ENCODE measurements around the gene PCSK6.

The PCSK6 gene

GRCh38 chr15:101323793-101324523 is 165.5 kb downstream of the PCSK6 start:
- H3K79me1 ChIP-seq (ENCODE audit: low read depth, low read length): no peaks in the 10 kb centered on the region
- no peak overlapping the region for H3K27ac ChIP-seq (replicated peaks; ENCODE audit: low read length)
- peaks cover 0 to 2% of the 10 kb centered on the region in 2 donors for H3K9me3 ChIP-seq (replicated peaks in 1 of 2; ENCODE audit: control insufficient read depth in 2 of 2, insufficient read depth in 1 of 2, low read depth in 1 of 2, low read length in 2 of 2)
- peak overlapping the region; percentile 14 for H2AK5ac ChIP-seq (ENCODE audit: low read depth, low read length)
- H3K14ac ChIP-seq (ENCODE audit: low read length): no peak overlapping the region
- H3K4me3 ChIP-seq (ENCODE audit: low read length in 2 of 2): no peak overlapping the region
- no peak overlapping the region for H2BK120ac ChIP-seq (ENCODE audit: low read depth, low read length)
- H3K36me3 ChIP-seq (replicated peaks in 1 of 2; ENCODE audit: control insufficient read depth in 2 of 2, insufficient read depth in 2 of 2, low read length in 2 of 2): no peaks in the 10 kb centered on the region
- no peak overlapping the region for H2BK15ac ChIP-seq (ENCODE audit: low read length)
- H3K9ac ChIP-seq (ENCODE audit: low read depth, low read length, poor library complexity): peak overlapping the region; percentile 37
- H3K4me1 ChIP-seq (ENCODE audit: control insufficient read depth in 2 of 2, insufficient read depth in 1 of 2, low read depth in 1 of 2, low read length in 2 of 2): peaks cover 0 to 2% of the 10 kb centered on the region in 2 donors
- peaks cover 0 to 2% (median 0%) of the 10 kb centered on the region in 3 experiments for H3K27me3 ChIP-seq (ENCODE audit: control insufficient read depth in 3 of 3, insufficient read depth in 3 of 3, low read depth in 1 of 3, low read length in 3 of 3)
- H2BK5ac ChIP-seq (ENCODE audit: low read length): no peak overlapping the region
- H2AFZ ChIP-seq (ENCODE audit: low read length): no peak overlapping the region
- no peak overlapping the region for H4K8ac ChIP-seq (ENCODE audit: low read depth, low read length)
- peak overlapping the region; percentile 42 for H3K18ac ChIP-seq (ENCODE audit: low read length)
- no peak overlapping the region for H3K4ac ChIP-seq (ENCODE audit: low read length)
- no peak for DNase-seq (ENCODE audit: low spot score)
- H3K4me2 ChIP-seq (ENCODE audit: insufficient read depth, low read length, poor library complexity, severe bottlenecking): no peak overlapping the region
- no peak overlapping the region for H4K91ac ChIP-seq (ENCODE audit: low read depth, low read length, poor library complexity)
- H3K23ac ChIP-seq (ENCODE audit: low read depth, low read length, poor library complexity): no peak overlapping the region
- no CpG with 5 or more reads among the region's 21 CpGs for WGBS, 2 donors (ENCODE audit: extremely low coverage in 2 of 2, insufficient read length in 2 of 2, insufficient replicate concordance in 1 of 2)
- H2BK12ac ChIP-seq (ENCODE audit: low read length): no peak overlapping the region

GRCh38 chr15:101322854-101323477 is 166.5 kb downstream of the PCSK6 start:
- Histone ChIP-seq H2BK15ac (ENCODE audit: low read length) (no peak overlapping the region), H3K4me3 (ENCODE audit: low read length in 2 of 2) (no peak overlapping the region), H3K27ac (replicated peaks; ENCODE audit: low read length) (no peak overlapping the region), H3K4me2 (ENCODE audit: insufficient read depth, low read length, poor library complexity, severe bottlenecking) (no peak overlapping the region), H3K9me3 (replicated peaks in 1 of 2; ENCODE audit: control insufficient read depth in 2 of 2, insufficient read depth in 1 of 2, low read depth in 1 of 2, low read length in 2 of 2) (peaks cover 0 to 2% of the 10 kb centered on the region in 2 donors), H3K18ac (ENCODE audit: low read length) (no peak overlapping the region), H3K79me1 (ENCODE audit: low read depth, low read length) (no peaks in the 10 kb centered on the region), H3K9ac (ENCODE audit: low read depth, low read length, poor library complexity) (no peak overlapping the region), H3K14ac (ENCODE audit: low read length) (peak overlapping the region; percentile 86), H3K23ac (ENCODE audit: low read depth, low read length, poor library complexity) (no peak overlapping the region), H4K91ac (ENCODE audit: low read depth, low read length, poor library complexity) (no peak overlapping the region), H4K8ac (ENCODE audit: low read depth, low read length) (no peak overlapping the region), H2AK5ac (ENCODE audit: low read depth, low read length) (no peak overlapping the region), H3K27me3 (ENCODE audit: control insufficient read depth in 3 of 3, insufficient read depth in 3 of 3, low read depth in 1 of 3, low read length in 3 of 3) (no peaks in the 10 kb centered on the region), H3K4ac (ENCODE audit: low read length) (no peak overlapping the region), H2BK120ac (ENCODE audit: low read depth, low read length) (no peak overlapping the region), H2AFZ (ENCODE audit: low read length) (no peak overlapping the region), H3K4me1 (ENCODE audit: control insufficient read depth in 2 of 2, insufficient read depth in 1 of 2, low read depth in 1 of 2, low read length in 2 of 2) (peaks cover 0 to 2% of the 10 kb centered on the region in 2 donors), H2BK12ac (ENCODE audit: low read length) (no peak overlapping the region), H3K36me3 (replicated peaks in 1 of 2; ENCODE audit: control insufficient read depth in 2 of 2, insufficient read depth in 2 of 2, low read length in 2 of 2) (no peaks in the 10 kb centered on the region), H2BK5ac (ENCODE audit: low read length) (no peak overlapping the region)
- no peak for DNase-seq (ENCODE audit: low spot score)
- no CpG with 5 or more reads among the region's 17 CpGs for WGBS, 2 donors (ENCODE audit: extremely low coverage in 2 of 2, insufficient read length in 2 of 2, insufficient replicate concordance in 1 of 2)

GRCh38 chr15:101322016-101322695 is 167.4 kb downstream of the PCSK6 start:
- H3K4me2 ChIP-seq (ENCODE audit: insufficient read depth, low read length, poor library complexity, severe bottlenecking): no peak overlapping the region
- no peak overlapping the region for H2BK120ac ChIP-seq (ENCODE audit: low read depth, low read length)
- H4K8ac ChIP-seq (ENCODE audit: low read depth, low read length): no peak overlapping the region
- no peak overlapping the region for H3K14ac ChIP-seq (ENCODE audit: low read length)
- H3K4me3 ChIP-seq (ENCODE audit: low read length in 2 of 2): no peak overlapping the region
- H3K27ac ChIP-seq (replicated peaks; ENCODE audit: low read length): no peak overlapping the region
- H3K4me1 ChIP-seq (ENCODE audit: control insufficient read depth in 2 of 2, insufficient read depth in 1 of 2, low read depth in 1 of 2, low read length in 2 of 2): peaks cover 0 to 2% of the 10 kb centered on the region in 2 donors
- H2AFZ ChIP-seq (ENCODE audit: low read length): no peak overlapping the region
- no peaks in the 10 kb centered on the region for H3K79me1 ChIP-seq (ENCODE audit: low read depth, low read length)
- no peak overlapping the region for H3K9ac ChIP-seq (ENCODE audit: low read depth, low read length, poor library complexity)
- H2AK5ac ChIP-seq (ENCODE audit: low read depth, low read length): no peak overlapping the region
- H2BK12ac ChIP-seq (ENCODE audit: low read length): no peak overlapping the region
- H2BK5ac ChIP-seq (ENCODE audit: low read length): no peak overlapping the region
- no peak overlapping the region for H2BK15ac ChIP-seq (ENCODE audit: low read length)
- H3K27me3 ChIP-seq (ENCODE audit: control insufficient read depth in 3 of 3, insufficient read depth in 3 of 3, low read depth in 1 of 3, low read length in 3 of 3): no peaks in the 10 kb centered on the region
- no peak overlapping the region for H4K91ac ChIP-seq (ENCODE audit: low read depth, low read length, poor library complexity)
- no peak overlapping the region for H3K4ac ChIP-seq (ENCODE audit: low read length)
- H3K18ac ChIP-seq (ENCODE audit: low read length): no peak overlapping the region
- H3K23ac ChIP-seq (ENCODE audit: low read depth, low read length, poor library complexity): no peak overlapping the region
- no peaks in the 10 kb centered on the region for H3K36me3 ChIP-seq (replicated peaks in 1 of 2; ENCODE audit: control insufficient read depth in 2 of 2, insufficient read depth in 2 of 2, low read length in 2 of 2)
- no CpG with 5 or more reads among the region's 21 CpGs for WGBS, 2 donors (ENCODE audit: extremely low coverage in 2 of 2, insufficient read length in 2 of 2, insufficient replicate concordance in 1 of 2)
- no peak for DNase-seq (ENCODE audit: low spot score)
- H3K9me3 ChIP-seq (replicated peaks in 1 of 2; ENCODE audit: control insufficient read depth in 2 of 2, insufficient read depth in 1 of 2, low read depth in 1 of 2, low read length in 2 of 2): peaks cover 0 to 2% of the 10 kb centered on the region in 2 donors

GRCh38 chr15:101320501-101321052 is 168.9 kb downstream of the PCSK6 start:
- H3K79me1 ChIP-seq (ENCODE audit: low read depth, low read length): no peaks in the 10 kb centered on the region
- H2BK15ac ChIP-seq (ENCODE audit: low read length): no peak overlapping the region
- peak overlapping the region; percentile 39 for H2BK5ac ChIP-seq (ENCODE audit: low read length)
- H3K23ac ChIP-seq (ENCODE audit: low read depth, low read length, poor library complexity): no peak overlapping the region
- H3K18ac ChIP-seq (ENCODE audit: low read length): peak overlapping the region; percentile 57
- peaks cover 0 to 2% of the 10 kb centered on the region in 2 donors for H3K9me3 ChIP-seq (replicated peaks in 1 of 2; ENCODE audit: control insufficient read depth in 2 of 2, insufficient read depth in 1 of 2, low read depth in 1 of 2, low read length in 2 of 2)
- no peak overlapping the region for H2BK120ac ChIP-seq (ENCODE audit: low read depth, low read length)
- H4K91ac ChIP-seq (ENCODE audit: low read depth, low read length, poor library complexity): no peak overlapping the region
- no peak overlapping the region for H3K9ac ChIP-seq (ENCODE audit: low read depth, low read length, poor library complexity)
- no peak overlapping the region for H4K8ac ChIP-seq (ENCODE audit: low read depth, low read length)
- H2AK5ac ChIP-seq (ENCODE audit: low read depth, low read length): peak overlapping the region; percentile 68
- H3K4me3 ChIP-seq (ENCODE audit: low read length in 2 of 2): no peak overlapping the region
- H3K4ac ChIP-seq (ENCODE audit: low read length): no peak overlapping the region
- no peak overlapping the region for H2BK12ac ChIP-seq (ENCODE audit: low read length)
- WGBS, 2 donors (ENCODE audit: extremely low coverage in 2 of 2, insufficient read length in 2 of 2, insufficient replicate concordance in 1 of 2): no CpG with 5 or more reads among the region's 21 CpGs
- H3K4me1 ChIP-seq (ENCODE audit: control insufficient read depth in 2 of 2, insufficient read depth in 1 of 2, low read depth in 1 of 2, low read length in 2 of 2): peaks cover 0 to 2% of the 10 kb centered on the region in 2 donors
- no peak overlapping the region for H3K14ac ChIP-seq (ENCODE audit: low read length)
- H3K4me2 ChIP-seq (ENCODE audit: insufficient read depth, low read length, poor library complexity, severe bottlenecking): peak overlapping the region; percentile 23
- no peaks in the 10 kb centered on the region for H3K27me3 ChIP-seq (ENCODE audit: control insufficient read depth in 3 of 3, insufficient read depth in 3 of 3, low read depth in 1 of 3, low read length in 3 of 3)
- DNase-seq (ENCODE audit: low spot score): peak; percentile 14
- no peak overlapping the region for H2AFZ ChIP-seq (ENCODE audit: low read length)
- no peak overlapping the region for H3K27ac ChIP-seq (replicated peaks; ENCODE audit: low read length)
- H3K36me3 ChIP-seq (replicated peaks in 1 of 2; ENCODE audit: control insufficient read depth in 2 of 2, insufficient read depth in 2 of 2, low read length in 2 of 2): peaks cover 0 to 2% of the 10 kb centered on the region in 2 donors
